HL-60/S4 treated with phorbol 12-myristate 13-acetate at 8.2 ng/mL for 4 days and 3 days (cell line): ENCODE data around the gene ARHGAP26.
"Not testable (repeated sequence)": the region's sequence is repeated elsewhere in the genome, so short reads cannot be mapped to it uniquely, and the experiment has no call there.

Experiments
- in situ Hi-C: fragments of 300-500 bp; cut with MboI; formaldehyde crosslinking; loops from 2 replicates; pipeline ENCODE4 v1.15.0; 2022; ENCODE audit warnings: low sequenced_read_pairs

ARHGAP26 gene

DNA sequence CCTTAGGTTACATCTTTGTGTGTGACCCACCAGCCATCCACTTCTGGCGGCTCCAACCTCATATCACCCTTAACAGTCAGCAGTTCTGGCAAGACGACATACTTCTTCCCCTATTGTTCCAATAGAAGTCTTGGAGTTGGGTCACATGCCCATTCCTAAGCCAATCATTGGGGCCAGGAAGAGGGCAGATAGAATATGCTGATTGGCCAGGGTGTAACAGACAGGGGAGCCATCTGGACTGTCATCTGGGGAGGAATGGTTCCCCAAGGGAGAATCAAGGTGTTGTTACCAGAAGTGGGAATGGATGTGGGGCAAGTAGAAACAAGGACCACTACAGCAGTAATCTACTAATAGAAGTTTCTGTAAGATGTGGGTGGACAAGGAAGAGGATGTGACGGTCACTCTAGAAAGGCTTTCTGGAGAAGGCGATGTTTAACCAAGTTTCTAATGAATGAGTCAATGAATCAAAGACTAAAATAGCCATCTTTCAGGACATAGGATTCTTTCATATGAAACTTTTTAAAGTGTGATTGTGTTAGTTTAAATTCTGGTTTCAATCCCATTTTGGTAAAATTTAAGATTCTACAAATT, 200.4 kb downstream of the ARHGAP26 start:
- in situ Hi-C loops: no loop called here

DNA sequence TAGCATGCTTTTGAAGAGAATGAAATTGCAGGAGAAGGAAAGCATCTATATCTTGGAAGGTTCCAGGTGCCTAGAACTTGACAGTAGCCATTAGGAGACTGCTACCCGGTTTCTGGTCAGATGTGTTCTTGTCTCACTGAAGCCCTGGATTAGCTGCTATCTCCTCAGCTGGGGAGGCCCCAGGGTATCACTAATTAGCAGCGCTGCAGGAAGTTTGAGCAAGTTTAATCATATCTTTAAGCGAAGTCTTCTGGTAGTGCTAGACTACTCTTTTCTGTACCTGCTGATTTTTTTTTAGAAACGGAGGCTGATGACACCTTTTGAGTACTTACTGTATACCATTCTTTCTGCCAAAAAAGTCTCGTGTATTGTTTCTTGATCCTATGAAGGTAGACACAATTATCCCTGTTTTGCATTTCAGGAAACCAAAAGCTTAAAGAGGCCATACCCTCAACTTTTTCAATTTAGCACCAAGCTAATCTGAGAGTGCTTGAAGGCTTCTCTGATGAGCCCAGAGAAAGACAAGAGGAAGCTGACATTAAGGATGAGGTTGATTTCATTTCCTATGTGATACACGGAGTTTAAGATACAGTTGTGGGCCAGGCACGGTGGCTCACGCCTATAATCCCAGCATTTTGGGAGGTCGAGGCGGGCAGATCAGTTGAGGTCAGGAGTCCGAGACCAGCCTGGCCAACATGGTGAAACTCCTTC, 201.3 kb downstream of the ARHGAP26 start:
- in situ Hi-C loops: no loop called here

DNA sequence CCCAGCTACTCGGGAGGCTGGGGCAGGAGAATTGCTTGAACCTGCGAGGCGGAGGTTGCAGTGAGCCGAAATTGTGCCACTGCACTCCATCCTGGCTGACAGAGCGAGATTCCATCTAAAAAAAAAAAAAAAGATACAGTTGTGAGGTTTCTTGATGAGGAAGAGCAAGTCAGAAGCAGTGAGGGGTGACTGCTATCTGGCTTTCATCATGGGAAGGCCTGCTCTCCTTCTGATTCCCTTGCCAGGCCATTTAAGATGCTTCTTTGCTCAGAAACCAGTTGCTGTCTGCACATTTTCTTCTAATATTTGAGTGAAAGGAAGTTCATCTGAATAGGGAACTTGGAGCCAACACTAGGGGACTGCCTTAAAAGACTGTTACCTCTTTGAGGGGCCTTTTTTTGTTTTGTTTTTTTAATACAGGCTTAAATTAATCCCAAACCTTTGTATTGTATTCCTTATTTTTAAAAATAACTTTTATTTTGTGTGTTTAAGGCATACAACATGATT, 201.9 kb downstream of the ARHGAP26 start:
- in situ Hi-C loops: no loop called here

DNA sequence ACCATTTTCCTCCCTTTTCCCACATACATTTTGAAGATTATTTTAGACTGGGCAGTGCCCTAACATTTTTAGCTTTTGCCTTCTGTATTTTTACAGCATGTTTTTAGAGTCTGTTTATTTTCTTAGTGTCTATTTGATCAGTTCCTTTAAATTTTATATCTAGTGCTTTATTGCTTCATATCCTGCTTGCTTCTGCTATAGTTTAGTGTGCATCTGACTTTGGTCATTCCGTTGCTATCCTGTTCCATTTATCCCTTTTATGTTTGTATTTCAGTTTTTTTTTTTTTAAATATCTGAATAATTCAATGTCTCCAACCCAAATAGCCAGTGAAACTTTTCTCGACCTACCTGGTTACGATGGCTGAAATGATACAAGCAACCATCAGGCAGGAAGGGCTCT, 203.8 kb downstream of the ARHGAP26 start:
- in situ Hi-C loops: no loop called here

DNA sequence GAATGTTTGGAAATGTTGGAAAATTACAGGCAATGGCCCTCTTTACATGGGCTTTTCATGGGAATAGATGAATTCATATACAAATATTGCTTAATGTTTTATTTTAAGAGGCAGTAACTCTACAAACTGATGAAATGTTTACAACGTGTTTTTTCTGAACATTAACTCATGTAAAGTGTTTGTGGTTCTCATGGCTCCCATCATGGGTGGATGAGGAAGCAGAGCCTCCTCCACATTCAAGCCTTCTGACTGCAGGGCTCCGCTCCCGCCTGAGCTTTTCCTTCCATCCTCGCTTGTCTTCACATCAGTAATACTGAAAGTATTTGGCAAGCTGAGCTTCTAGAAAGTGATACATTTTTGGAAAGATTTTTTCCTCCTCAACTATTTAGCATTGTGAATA, 204.2 kb downstream of the ARHGAP26 start:
- in situ Hi-C loops: no loop called here

DNA sequence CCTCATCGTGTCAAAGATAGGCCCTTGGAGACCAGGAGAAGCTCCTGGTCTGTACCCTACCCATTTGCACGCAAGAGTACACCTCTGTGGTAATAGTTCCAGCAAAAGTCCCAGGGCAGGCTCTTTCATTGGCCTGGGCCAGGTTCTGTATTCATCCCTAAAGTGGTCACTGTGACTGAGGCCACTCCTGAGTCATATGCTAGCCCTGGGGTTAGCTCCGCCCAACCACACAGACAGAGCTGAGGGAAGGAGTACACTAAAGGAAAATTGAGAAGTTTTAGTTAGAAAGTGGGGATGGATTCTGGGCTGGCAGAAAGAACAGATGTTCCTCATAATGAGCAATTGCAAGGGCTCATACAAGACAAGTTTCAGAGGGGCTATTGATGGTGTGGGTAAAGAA, 206.7 kb downstream of the ARHGAP26 start:
- in situ Hi-C loops: no loop called here

DNA sequence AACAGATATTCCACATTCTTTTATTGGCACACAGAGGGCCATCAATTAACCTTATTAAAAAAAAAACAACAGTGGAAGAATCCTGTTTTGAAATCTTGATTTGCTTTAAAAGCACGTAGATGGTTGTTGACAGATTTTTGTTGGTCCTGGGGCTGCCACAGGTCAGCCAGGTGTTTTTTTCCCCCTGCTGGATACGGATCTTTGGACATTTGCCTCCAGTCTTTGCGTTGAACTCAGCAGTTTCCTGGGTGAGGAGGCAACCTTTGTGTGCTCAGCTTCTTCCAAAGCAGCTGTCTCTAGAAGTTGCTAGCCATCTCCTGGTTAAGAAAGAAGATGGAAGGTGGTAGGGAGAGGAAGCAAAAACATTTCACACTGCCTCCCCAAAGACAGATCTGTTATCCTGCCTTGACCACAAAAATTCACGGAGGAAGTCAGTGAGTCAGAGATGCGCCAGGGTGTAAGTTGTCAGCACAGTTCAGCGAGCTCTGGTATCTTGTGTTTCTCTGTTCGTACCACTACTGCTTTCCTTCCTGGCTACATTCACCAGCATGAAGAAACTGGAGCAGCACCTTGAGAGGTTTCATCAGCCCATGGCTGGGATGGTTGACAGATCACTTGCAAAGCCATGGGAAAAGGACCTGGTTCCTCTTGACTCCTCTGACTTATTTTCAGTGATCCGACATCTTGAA, 207.3 kb downstream of the ARHGAP26 start:
- in situ Hi-C loops: no loop called here

DNA sequence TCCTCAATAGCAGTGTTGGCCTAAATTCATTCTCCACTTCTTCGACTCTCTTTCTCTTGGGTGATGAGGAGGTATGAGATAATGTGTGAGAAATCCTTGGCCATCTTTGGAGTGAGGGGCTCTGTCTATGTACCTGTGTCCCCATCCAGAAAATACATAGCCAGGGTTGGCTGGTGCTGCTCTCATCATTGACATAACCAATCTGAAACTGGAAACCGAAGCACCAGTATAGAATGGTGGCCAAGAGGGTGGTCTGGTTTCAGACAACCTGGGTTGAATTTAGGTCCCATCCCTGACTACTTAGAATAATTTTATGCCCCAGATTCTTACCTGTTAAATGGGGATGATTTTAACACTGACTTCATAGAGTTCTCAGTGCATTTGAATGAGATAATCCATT, 208.1 kb downstream of the ARHGAP26 start:
- in situ Hi-C loops: no loop called here

DNA sequence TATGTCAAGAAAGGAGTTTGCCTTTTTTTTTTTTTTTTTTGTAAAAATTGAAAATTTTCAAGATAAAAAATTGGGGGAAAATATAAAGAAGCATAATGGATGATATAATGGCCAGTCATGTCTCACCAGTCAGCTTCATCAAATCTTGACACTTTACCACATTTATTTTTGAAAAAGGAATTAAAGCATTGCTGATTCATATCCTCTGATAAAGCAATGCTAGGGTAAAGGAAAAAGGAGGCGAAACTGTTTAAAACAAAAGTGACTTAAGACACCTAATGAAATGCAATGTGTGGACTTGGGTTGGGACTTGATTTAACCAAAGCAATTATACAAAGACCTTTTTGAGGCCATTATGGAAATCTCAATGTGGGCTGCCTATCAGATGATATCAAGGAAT, 208.5 kb downstream of the ARHGAP26 start:
- in situ Hi-C loops: no loop called here

DNA sequence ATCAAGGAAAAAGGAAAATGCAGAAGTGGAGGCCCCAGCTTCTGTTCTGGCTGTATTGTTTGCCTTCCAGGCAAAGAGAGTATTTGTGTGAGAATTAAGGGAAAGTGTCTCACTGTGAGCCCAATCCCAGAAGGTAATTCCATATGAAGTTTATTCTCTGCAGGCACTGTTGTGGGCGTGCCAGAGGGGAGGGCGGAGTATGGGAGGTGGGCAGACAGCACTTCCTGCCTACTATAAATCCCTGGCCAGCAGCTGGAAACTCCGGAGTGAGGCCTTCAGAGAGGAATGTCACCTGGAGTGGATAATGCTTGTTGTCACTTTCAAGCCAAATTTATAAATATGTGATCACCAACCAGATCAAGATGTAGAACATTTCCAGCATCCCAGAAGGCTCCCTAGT, 209.5 kb downstream of the ARHGAP26 start:
- in situ Hi-C loops: no loop called here

DNA sequence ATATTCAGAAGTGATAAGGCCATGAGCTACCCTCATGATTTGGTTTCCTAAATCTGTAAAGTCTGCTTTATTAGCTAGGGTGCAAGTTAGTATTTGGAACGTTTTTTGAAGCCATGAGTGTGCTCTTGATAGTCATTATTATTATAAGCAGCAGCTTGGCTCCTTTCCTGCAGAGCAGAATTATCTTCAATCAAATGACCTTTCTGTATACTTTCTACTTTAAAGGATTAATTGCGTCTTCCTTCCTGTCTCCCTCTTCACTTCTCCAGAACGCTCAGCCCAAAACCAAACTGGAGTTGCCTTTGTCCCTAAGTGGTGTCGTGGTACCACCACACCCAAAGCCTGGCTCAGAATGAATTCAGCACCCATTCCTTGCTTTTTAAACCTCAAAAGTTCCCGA, 211.3 kb downstream of the ARHGAP26 start:
- in situ Hi-C loops: no loop called here

DNA sequence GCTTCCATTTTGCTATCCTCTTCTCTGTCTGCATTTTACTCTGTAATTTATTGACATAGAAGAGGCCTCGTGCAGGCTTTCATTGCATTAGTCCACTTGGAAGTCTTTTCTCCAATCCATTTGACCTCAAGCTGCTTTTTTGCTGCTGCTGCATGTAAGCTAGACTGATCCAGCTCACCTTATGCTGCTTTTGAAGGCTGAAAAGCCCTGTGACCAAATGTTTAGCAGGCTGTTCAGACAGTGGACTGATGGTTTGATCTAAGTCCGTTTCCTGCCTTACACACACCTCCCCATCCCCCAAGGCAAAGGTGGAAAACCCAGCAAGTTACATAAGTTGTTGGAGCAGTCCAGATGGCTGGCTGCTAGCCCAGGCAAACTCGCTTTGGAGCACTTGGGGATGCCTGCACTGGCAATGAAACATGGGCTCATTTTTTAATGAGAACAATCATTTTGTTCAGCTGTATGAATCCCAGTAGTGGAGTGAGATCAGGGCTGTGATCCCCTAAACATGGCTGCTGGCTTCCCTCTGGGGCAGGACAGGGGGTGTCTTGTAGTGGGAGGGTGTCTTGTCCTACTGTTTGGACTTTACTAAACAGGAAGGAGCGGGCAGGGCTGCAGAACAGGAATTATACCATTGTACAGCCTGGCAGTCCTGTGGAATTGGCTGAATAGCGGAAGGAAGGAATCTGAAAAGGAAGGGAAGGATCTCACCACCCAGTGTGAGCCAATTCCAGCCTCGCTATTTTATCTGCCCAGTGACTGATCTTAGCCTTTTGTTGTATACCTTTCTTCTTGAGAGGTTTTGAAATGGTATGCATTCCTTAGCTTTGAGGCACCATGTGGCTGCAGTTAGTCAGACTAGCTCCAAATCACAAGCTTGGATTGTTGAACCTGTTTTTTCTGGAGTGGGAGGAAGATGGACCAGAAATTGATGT, 212.0 kb downstream of the ARHGAP26 start:
- in situ Hi-C loops: no loop called here

DNA sequence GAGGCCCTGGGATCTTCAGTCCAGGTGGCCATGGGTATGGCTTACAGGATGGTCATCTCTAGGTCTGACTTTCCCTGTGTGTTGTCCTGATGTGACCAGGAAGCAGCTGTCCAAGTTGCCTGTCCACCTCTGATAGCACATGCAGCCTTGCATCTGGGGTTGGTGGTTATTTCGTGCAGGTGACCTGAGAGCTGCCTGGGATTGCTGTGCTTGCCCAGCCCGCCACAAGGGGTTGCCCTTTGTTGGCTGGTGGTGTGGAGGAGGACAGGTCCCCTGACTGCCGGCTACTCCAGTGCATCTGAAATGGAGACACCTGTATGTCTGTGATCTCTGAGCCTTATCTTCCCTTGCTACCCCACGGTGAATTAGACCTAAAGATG, 212.6 kb downstream of the ARHGAP26 start:
- in situ Hi-C loops: no loop called here

DNA sequence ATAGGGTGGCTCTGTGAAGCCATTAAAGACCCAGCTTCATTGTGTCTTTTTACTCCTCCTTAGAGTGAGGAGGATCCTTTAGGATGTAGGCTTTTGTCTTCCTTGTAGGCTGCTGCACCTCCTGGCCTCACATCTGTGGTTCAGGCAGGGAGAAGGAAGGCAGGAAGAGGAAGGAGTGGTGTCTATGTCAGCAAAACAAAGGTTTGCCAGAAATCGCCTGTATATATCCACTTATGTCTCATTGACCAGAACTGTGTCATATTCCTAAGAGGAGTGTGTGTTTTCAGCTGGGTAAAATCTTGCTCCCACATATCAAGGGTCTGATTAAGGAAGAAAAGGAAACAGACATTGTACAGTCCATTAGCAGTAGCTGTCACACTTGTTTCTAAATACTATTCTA, 213.8 kb downstream of the ARHGAP26 start:
- in situ Hi-C loops: no loop called here

DNA sequence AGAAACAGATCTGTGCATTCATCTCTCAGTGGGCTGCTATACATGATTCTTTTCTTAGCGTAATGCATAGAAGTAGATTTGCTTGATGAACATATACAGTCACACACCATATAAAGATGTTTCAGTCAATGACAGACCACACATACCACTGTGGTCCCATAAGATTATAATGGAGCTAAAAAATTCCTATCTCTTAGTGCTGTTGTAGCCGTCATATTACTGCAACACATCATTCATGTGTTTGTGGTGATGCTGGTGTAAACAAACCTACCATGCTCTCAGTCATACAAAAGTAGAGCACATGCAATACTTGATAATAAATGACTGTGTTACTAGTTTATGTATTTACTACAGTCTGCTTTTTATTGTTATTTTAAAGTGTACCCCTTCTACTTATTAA, 214.3 kb downstream of the ARHGAP26 start:
- in situ Hi-C loops: no loop called here

DNA sequence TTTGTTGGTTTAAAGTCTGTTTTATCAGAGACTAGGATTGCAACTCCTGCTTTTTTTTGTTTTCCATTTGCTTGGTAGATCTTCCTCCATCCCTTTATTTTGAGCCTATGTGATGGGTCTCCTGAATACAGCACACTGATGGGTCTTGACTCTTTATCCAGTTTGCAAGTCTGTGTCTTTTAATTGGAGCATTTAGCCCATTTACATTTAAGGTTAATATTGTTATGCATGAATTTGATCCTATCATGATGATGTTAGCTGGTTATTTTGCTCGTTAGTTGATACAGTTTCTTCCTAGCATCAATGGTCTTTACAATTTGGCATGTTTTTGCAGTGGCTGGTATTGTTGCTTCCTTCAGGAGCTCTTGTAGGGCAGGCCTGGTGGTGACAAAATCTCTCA, 219.1 kb downstream of the ARHGAP26 start:
- in situ Hi-C loops: not testable (repeated sequence)

DNA sequence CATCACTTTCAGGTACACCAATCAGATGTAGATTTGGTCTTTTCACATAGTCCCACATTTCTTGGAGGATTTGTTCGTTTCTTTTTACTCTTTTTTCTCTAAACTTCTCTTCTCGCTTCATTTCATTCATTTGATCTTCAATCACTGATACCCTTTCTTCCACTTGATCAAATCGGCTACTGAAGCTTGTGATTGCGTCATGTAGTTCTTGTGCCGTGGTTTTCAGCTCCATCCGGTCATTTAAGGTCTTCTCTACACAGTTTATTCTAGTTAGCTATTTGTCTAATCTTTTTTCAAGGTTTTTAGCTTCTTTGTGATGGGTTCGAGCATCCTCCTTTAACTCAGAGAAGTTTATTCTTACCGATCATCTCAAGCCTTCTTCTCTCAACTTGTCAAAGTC, 219.9 kb downstream of the ARHGAP26 start:
- in situ Hi-C loops: not testable (repeated sequence)

DNA sequence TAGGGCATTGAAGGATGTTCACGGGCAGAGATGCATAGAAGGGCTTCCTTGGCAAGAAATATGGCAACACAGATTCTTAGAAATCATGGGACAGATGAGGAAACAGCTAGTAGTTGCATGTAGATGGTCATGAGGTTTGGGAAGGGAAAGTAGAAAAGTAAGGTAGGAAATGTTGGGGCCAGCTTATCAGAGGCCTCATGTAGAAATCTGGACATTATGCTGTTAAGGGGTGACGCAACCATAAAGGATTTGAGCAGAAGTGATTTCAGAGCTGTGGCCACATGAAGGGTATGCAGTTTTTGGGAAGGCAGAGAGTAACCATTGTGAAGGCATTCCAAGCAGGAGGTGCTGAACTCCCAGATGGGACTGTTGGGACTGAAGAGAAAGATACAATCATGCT, 224.0 kb downstream of the ARHGAP26 start:
- in situ Hi-C loops: no loop called here

DNA sequence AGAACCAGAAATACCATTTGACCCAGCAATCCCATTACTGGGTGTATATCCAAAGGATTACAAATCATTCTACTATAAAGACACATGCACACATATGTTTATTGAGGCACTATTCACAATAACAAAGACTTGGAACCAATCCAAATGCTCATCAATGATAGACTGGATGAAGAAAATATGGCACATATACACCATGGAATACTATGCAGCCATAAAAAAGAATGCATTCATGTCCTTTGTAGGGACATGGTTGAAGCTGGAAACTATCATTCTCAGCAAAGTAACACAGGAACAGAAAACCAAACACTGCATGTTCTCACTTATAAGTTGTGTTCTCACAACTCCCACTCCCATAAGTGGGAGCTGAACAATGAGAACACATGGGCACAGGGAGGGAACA, 225.4 kb downstream of the ARHGAP26 start:
- in situ Hi-C loops: not testable (repeated sequence)

DNA sequence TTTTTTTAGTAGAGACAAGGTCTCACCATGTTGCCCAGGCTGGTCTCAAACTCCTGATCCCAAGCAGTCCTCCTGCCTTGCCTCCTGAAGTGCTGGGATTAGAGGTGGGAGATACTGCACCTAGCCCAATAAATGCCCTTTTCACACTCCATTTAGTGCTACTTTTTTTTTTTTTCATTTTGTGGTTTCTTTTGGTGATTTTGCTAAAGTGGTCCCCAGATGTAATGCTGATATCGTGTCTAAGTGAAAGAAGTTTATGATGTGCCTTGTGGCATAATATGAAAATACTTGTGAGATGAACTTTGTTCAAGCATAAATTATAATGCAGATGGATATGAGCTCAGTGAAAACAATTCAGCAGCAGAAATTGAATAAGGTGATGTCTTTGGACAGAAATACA, 227.4 kb downstream of the ARHGAP26 start:
- in situ Hi-C loops: no loop called here
